SHP77 (cell line): Measurements from ENCODE around the gene C1orf21.

Experiments
- DNase-seq, 2 experiments: peaks; one replicate each; lab custom pipeline; 2025; lab: John Stamatoyannopoulos, UW

The C1orf21 gene

DNA sequence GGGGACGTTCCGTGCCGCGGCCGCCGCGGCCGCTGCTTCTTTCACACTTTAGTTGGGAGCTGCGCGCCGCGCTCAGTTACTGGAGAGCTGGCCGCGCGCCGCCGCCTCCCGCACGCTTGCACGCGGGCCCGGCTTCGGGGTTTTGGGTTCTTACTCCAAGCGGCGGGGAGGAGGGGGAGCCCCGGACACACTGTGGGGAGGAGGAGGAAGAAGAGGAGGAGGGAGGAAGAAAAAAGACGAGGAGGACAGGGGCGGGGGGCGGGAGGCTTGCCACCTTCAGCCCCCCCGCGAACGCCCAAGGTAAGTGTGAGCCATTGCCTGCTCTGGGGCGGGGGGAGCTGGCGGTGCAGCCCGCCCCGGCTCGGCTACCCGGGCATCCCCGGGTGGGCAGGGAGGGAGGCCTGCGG lies 243 bp downstream of the C1orf21 start:
- DNase-seq, result no peak

DNA sequence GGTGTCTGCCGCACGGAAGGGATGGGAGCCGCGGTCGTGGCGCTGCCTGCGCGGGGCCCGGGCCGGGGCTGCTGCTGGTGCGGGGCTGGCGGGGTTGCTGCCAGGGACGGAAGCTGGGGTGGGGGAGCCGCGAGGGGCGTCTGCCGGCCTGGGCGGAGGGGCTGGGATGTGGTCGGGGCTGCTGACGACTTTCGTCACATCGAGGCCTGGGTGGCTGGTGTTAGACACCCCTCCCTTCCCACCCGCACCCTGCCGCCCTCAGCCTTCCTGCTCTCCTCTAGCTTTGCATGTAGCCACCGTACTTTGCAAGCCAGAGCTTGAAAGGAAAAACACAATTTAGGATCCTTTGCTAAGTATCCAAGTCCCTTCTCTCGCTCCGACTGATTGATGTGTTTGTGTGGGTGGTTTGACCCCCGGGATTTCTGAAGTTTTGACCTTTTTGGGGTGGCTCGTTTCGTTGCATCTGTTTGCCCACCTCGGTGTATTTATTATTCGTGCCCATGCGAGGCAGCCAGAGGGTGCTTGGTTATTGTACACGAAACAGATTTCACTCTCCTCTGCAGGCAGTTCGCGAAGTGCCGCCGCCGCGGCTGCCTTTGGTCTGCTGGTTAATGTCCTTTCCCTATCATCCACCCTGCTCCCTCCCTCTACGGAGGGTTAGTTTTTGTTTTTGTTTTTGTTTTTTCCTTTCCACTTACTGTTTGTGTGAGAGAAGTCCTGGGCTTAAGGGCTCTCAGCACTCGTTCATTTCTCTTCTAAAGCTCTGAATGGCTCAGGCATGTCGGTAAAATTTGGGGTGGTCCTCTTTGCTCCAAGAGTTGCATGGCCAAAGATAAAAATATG lies 868 bp downstream of the C1orf21 start:
- peak in 1 of 2 experiments; percentile 35 for DNase-seq

DNA sequence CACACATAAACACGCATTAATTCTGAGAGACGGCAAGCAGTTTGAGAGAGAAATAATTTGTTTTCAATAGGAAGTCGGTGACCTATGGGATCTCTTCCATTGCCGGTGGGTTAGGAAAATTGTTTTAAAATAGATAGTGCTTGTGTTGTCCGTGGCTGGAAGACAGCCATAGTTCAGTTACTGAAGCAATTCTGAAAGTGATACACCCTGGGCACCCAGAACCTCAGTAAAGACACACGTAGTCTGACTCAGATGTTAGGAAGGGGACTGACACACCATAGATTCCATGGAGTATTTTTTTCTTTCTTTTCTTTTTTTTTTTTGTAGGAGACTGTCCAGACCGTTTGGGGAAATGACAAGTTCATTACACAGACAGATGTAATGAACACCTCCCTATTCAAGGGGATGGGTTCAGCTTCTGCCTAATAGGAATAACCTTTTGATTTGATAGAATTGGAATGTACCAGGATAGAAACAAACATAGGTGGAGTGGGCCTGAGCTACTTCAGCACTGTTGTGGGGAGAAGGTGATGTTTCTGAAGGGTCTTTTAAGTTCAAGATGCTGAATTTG lies 1.6 kb downstream of the C1orf21 start:
- no peak for DNase-seq

DNA sequence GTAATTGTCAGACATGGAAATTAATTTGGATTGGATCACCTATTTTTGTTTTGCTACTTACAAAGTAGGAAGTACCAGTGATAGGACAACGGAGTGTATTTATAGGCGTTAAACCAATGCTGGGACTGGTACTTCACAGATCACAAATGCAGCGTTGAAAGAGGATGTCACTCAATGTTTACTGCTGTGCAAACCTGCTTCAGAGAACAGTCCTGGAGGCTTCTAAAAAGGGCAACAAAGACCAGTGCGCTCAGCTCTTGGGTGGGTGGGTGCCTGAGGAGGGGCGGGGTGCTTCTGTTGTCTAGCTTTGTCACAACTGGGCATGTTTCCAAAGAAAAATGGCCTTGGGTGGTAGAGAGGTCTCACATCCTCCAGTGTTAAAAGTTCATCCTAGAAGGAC lies 2.1 kb downstream of the C1orf21 start:
- no peak for DNase-seq

DNA sequence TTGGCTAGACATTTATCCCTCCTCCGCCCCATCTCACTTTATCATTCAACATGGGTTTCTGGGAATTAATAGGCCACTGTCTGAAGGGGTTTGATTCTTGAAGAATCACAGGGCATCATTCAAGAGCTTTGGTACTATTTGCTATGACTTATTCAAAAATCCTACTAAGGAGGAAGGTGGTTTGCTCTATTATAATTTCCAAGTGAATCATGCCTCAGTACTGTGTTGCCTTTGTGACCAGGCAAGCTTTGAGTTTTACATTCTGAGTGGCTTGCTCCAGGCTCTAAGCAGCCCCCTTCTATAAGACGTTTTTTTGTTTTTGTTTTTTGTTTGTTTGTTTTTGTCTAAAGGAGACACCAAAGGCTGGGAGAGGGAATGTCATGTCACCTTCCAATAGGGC lies 2.6 kb downstream of the C1orf21 start:
- no peak for DNase-seq

DNA sequence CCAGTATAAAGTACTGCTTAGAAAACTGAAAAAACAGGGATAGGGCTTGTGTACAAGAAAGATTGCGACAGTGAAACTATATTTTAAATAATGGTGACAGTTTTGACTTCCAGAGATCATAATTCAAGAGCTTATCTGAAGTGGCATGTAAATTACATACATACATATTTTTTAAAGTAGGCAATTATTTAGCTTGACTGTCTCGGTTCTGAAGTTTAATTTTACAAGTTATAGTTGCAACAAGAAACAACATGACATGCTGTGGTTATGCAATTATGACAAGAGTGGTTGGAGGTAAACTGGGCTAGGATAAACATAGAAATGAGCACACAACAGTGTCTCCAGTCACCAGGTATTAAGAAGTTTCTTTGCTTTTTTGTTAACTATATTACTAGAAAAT lies 4.1 kb downstream of the C1orf21 start:
- DNase-seq, result no peak

DNA sequence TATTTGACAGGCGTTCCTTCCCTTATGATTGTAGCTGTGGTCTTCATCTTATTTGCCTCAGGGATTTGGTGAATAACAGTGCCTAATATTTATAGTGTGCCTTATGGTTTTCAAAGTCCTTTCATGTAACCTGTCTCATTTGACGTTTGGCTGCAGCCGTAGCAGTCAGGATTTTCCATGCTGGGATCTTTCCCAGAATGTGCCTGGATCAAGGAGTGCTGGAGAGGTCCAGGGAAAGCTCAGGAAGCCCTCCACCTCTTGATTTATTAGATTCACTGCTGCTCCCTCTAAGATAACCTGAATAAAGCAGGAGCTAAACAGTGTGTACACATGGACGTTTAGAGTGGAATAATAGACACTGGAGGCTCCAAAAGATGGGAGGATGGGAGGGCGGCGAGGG lies 5.2 kb downstream of the C1orf21 start:
- DNase-seq, result no peak

DNA sequence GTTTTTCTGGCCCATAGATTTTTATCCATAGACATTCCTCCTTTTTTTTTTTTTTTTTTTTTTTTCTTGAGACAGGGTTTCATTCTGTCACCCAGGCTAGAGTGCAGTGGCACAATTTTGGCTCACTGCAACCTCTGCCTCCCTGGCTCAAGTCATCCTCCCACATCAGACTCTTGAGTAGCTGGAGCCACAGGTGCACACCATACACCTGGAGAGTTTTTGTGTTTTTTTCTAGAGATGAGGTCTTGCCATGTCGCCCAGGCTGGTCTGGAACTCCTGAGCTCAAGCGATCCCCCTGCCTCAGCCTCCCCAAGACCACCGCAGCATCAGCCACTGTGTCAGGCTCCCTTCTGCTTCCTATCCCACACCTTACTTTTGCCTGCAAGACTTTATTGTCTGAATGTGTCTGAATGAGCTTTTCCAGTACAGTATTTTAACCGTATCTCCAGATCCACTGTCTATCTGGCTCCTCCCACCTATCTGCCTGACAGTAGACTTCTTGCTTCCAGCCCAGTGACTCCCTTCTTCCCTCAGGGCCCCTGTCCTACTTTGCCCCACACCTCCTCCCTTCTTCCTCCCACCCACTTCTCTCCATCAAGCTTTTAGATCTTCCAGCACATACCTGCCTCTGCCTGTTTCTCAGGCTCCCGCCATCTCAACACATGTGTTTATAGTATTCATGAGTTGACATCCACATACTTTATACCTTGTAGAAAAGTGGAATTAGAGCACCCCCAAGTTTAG lies 6.1 kb downstream of the C1orf21 start:
- no peak for DNase-seq

DNA sequence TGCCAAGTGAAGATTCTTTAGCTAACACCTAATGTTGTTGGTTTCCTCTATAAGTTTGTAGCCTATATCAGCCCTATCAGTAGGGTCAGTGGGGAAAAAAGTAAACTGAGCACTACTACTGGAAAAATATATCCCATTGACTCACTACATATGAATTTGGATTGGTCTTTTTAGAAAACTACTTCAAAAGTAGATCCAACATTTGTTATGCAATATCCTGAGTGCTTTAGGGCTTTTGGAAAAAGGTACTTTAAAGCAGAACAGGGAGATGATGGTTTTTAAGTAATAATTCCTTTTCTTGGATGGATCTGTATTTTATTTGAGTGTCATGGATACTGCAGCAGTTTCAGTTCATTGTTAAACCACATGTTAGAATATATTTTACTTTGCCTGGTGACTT lies 7.1 kb downstream of the C1orf21 start:
- no peak for DNase-seq

DNA sequence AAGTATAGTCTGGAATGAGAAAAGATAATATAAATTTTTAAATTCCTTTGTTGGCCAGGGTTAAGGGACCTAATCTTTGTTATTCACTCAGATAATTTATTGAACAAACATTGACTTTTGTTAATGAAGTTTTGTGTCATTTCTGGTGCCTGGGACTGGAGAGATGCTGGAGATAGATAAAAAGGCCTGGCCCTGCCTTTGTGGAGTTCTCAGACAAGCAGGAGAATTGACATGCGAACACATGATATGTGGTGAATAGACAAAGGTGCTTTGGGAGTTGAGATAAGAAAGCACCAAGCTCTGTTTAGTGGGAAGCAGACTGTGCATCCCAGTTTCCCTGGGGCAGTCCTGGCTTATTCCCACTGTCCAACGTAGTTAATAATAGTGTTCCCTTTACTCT lies 8.5 kb downstream of the C1orf21 start:
- DNase-seq, result no peak

DNA sequence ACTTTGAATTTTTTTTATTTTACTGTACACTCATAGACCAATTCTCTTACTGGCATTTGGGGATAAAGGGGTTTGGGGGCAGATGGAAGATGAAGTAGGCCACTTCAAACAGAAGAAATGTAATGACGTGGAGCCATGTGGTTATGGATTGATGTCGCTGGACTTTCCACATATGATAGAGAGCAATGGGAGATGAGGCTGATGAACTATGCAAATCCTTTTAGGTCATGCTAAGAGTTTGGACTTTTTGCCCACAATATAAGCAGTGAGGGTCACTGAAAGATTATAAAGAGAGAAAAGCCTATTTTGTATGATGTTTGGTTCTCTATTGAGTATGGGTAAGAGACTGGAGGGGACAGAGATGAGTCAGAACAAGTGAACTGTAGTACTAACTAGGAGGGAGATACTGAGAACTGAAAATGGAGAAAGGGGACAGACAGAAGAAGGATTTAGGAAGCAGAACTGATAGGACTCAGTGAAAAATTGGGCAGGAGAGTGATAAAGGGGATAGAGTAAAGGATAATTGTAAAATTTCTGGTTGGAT lies 9.2 kb downstream of the C1orf21 start:
- no peak for DNase-seq

DNA sequence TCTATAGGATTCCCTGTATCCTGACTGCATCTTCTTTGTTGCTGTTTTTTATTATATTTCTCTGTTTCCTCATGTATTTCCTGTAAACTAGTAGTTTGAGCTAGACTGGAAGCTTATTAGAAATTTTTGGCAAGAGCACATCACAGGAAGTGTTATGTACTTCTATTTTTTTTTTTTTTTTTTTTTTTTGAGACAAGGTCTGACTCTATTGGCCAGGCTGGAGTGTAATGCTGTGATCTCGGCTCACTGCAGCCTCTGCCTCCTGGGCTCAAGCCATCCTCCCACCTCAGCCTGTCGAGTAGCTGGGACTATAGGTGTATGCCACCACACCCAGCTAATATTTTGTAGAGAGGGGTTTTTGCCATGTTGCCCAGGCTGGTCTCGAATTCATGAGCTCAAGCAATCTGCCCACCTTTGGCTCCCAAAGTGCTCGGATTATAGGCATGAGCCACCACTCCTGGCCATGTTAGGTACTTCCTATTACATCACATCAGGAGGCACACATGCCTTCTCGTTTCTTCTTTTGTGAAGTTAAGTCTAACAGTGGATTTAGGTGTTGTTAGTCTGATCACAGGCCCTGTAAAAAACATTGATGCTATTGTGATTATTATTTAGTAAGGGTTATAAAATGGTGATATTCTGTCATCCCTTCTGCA lies 12.5 kb downstream of the C1orf21 start:
- DNase-seq, result no peak

DNA sequence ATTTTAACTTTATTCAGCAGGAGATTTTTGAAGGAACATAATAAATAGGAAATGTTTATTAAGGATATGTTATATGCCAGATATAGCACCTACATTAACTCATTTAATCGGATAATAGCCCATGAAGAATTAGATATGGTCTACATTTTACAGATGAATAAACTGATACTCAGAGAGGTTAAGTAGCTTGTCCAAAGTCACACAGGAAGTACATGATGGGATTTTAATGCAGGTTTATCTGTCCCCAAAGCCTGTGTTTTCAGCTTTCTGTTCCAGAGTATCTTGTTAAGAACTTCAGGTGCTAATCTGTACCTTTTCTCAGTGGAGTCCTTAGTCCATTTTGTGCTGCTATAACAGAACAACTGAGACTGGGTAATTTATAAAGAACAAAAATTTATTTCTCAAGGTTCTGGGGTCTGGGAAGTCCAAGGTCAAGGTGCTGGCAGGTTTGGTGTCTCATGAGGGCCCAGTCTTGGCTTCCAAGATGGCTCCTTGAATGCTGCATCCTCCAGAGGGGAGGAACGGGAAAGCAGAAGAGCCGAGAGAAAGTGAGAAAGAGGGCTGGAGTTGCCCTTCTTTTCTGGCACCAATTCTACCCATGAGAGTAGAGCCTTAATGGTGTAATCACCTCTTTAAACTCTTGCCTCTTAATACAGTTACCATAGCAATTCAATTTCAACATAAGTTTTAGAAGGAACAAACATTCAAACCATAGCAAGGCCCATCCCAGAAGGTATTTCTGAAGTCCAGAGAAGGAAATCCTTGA lies 17.3 kb downstream of the C1orf21 start:
- DNase-seq, result no peak

DNA sequence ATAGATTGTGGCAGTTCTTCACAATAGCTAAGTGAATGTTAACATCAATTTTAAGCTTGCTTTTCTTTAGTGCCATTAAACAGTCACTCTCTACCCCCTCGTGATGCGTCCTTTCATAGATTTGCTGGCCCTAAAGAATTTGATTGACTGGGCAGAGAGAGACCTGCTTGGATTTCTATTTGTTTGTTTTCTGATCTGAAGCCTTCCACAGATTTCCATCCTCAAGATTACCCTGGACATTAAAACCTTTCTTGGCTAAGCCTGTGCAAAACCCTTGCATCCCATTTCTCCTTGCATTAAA lies 17.8 kb downstream of the C1orf21 start:
- DNase-seq, result no peak

DNA sequence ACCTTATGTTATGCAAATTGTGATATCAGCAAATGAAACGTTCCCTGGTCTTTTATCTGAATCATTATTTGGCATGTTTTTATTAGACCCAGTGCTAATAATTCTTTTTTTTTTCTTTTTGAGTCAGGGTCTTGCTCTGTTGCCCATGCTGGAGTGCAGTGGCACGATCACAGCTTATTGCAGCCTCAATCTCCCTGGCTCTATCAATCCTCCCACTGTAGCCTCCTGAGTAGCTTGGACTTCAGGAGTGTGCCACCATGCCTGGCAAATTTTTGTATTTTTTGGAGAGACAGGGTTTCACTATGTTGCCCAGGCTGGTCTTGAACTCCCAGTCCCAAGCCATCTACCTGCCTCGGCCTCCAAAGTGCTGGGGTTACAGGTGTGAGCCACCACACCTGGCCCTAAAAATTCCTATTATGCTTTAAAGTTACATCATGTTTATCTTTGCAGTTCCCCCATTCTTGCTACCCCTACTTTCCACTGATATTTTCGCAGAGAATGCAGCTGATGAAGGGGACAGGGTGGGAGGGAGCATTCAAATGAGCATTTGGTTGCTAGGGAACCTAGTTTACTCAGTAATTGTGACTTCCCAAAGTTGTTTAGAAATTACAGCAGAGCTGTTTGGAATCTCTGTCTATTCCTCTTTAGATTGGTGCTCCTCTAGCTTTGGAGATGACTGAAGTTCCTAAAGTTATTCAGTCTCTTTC lies 18.4 kb downstream of the C1orf21 start:
- no peak for DNase-seq

DNA sequence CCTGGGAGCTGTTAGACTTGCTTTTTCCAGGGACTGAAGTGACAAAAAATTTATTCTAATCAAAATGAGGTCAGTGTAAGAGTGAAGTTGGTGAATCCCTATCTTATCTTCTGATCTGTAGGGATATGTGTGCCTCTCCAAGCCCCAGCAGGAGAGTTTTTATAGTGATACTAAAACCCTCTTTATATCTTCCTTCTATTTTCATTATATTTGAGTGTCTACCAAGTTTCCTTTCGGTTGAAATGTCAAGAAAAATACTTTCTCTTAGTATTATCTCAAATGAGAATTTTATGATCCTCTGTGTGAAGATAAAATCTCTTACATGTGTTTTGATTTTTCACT lies 18.9 kb downstream of the C1orf21 start:
- no peak for DNase-seq

DNA sequence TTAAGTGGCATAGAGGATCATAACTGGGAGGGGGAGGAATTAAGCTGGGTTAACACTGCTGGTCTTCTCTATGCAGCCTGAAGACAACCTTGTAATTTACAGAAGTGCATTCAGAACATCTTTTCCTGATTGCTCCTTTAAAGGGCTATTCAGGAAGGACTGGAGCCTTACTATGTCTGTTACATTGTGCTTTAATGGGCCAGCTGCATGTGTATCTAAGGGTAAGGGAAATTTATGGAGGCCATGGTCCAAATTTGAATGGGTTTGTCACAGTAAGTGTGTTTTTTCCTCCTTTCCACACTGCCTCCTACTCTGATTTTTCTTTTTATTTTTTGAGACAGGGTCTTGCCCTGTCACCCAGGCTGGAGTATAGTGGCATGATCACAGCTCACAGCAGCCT lies 19.6 kb downstream of the C1orf21 start:
- DNase-seq, result no peak

DNA sequence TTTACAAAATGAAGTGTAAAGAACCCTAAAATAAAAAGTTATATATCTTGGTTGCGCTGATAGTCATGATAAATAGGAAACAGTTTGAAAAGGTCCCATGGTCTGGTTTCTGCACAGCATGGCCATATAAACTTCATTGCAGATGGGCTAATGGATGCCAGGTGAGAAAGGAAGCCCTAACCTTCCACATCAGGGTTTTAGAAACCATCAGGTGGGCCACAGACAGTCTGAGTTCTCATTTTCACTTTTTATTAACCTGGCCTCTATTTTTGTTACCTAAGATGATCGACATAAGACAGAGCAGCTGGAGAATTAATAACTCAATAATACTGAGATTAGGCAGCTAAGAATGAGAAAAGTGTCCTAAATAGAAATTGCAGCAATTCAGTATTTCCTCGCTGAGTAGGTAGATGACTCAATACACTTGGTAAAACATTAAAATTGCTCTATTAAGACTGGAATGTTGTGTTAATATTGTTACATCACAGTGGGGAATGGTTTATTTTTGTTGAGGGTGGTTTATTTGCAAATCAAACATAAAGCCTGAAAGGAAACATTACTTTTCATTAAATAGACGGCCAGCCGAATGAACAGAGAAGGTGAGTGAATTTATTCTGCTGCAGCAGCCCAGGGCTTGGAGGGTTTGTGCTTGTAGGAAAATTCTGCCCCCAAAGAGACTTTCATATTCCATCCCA lies 21.1 kb downstream of the C1orf21 start:
- DNase-seq, result no peak

DNA sequence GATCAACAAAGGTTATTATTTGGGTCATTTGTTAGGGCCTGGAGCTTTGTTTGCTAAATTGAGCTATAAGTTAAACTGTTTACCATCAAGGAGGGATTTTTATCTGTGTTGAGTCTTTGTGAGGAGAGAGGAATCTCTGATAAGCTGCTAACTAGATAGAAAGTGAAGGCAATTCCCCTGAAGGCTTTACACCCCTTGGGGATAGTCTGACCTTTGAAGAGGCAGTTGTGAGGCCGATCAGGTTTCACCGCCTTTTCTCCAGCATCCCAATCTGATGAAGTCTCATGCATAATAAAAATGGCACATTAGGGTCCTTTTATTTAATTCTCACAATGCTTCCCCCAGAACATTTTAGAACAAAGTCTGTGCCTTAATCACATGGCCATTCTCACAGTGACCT lies 21.8 kb downstream of the C1orf21 start:
- no peak for DNase-seq

DNA sequence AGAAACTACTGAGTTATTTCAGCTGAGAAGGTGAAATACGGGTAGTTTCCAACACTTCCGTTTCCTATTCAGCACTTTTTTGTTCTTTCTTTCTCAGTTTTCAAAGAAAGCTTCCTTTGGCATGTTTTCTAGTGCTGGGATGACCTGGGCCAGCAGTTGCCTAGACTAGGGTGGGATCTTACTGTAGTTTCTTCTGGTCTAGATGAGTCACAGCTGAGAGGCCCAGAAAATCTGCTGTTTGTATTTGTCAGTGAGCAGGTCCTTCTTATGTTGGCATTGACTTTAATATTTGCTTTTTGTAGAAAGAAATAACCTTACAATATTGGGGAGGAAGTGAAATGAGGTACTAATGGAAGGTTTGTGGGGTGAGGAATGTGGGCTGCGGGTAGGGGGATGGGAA lies 22.2 kb downstream of the C1orf21 start:
- DNase-seq, result no peak

DNA sequence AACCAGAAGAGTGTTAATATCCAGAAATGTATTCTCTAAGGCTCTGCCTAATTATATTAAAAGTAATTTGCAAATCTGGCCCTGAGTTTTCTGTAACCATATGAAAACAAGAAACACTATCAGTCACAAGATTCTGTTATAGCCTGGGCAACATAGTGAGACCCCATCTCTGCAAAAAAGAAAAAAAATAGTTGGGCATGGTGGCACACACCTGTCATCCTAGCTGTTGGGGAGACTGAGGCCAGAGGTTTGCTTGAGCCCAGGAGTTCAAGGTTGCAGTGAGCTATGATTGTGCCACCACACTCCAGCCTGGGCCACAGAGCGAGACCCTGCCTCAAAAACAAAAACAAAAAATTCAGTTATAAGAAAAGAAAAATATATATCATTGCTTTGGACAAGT lies 25.6 kb downstream of the C1orf21 start:
- no peak for DNase-seq
